HG02759 (cell line): ENCODE data around the gene SLIT3.

Experiments
- ATAC-seq: cut with Tn5 transposase; IDR thresholded peaks from one replicate; pipeline ENCODE4 v1.9.1; 2021; ENCODE audit warnings: mild to moderate bottlenecking, moderate library complexity; ENCODE audit not compliant: unreplicated experiment

SLIT3 gene

GRCh38 chr5:168693883-168694282 is 607.1 kb downstream of the SLIT3 start:
- no peak for ATAC-seq

GRCh38 chr5:168693297-168693696 is 607.6 kb downstream of the SLIT3 start:
- no peak for ATAC-seq

- ATAC-seq: no peak
Measured at GRCh38 chr5:168691891-168692290, 609.0 kb downstream of the SLIT3 start.

GRCh38 chr5:168689260-168689659 is 611.7 kb downstream of the SLIT3 start:
- no peak for ATAC-seq

GRCh38 chr5:168686837-168687236 is 614.1 kb downstream of the SLIT3 start:
- ATAC-seq: no peak

GRCh38 chr5:168685566-168685965 is 615.4 kb downstream of the SLIT3 start:
- ATAC-seq: no peak

- no peak for ATAC-seq
Measured at GRCh38 chr5:168683927-168684295, 617.0 kb downstream of the SLIT3 start.

GRCh38 chr5:168683247-168683926 is 617.6 kb downstream of the SLIT3 start:
- ATAC-seq: peak; percentile 42

- ATAC-seq: no peak
Measured at GRCh38 chr5:168681556-168682183, 619.3 kb downstream of the SLIT3 start.

- no peak for ATAC-seq
Measured at GRCh38 chr5:168680395-168680794, 620.5 kb downstream of the SLIT3 start.

- ATAC-seq: peak; percentile 61
Measured at GRCh38 chr5:168679515-168679920, 621.4 kb downstream of the SLIT3 start.

- no peak for ATAC-seq
Measured at GRCh38 chr5:168676501-168676900, 624.4 kb downstream of the SLIT3 start.

- no peak for ATAC-seq
Measured at GRCh38 chr5:168675883-168676408, 625.0 kb downstream of the SLIT3 start.

GRCh38 chr5:168674893-168675482 is 626.0 kb downstream of the SLIT3 start:
- no peak for ATAC-seq

GRCh38 chr5:168672888-168673287 is 628.1 kb downstream of the SLIT3 start:
- no peak for ATAC-seq

GRCh38 chr5:168672016-168672415 is 628.9 kb downstream of the SLIT3 start:
- ATAC-seq: no peak

- ATAC-seq: no peak
Measured at GRCh38 chr5:168670881-168671575, 629.9 kb downstream of the SLIT3 start.

GRCh38 chr5:168669668-168670378 is 631.1 kb downstream of the SLIT3 start:
- no peak for ATAC-seq

GRCh38 chr5:168669156-168669555 is 631.8 kb downstream of the SLIT3 start:
- no peak for ATAC-seq

- no peak for ATAC-seq
Measured at GRCh38 chr5:168668078-168668477, 632.9 kb downstream of the SLIT3 start.

- no peak for ATAC-seq
Measured at GRCh38 chr5:168667301-168667840, 633.6 kb downstream of the SLIT3 start.
